Mesodermal cell (in vitro differentiated cells): ENCODE results near the gene TMEM255B.

Experiments used
- H3K27ac ChIP-seq: 2 replicates; pipeline ENCODE4 v1.7.0; 2013; ENCODE audit warnings: mild to moderate bottlenecking, low read depth, low read length, moderate library complexity; ENCODE audit not compliant: severe bottlenecking
- H3K36me3 ChIP-seq: 2 replicates; pipeline ENCODE4 v1.7.1; 2013; ENCODE audit warnings: mild to moderate bottlenecking, low read length, moderate library complexity; ENCODE audit not compliant: control insufficient read depth, insufficient read depth
- H3K4me1 ChIP-seq: one replicate; pipeline ENCODE4 v1.7.1; 2013; ENCODE audit warnings: mild to moderate bottlenecking, low read length; ENCODE audit not compliant: insufficient read depth, control insufficient read depth, poor library complexity, severe bottlenecking
- H3K4me3 ChIP-seq: 2 replicates; pipeline ENCODE4 v1.7.0; 2013; ENCODE audit warnings: low read length, control low read depth, mild to moderate bottlenecking; ENCODE audit not compliant: insufficient read depth, poor library complexity, severe bottlenecking; ENCODE audit errors: extremely low read depth
- H3K9me3 ChIP-seq: 2 replicates; pipeline ENCODE4 v1.7.1; 2013; ENCODE audit warnings: mild to moderate bottlenecking, low read length, moderate library complexity; ENCODE audit not compliant: control insufficient read depth
- WGBS, 2 experiments: methylation state at CpG; one replicate each; pipeline ENCODE4 v1.1.5; 2013; ENCODE audit warnings: missing lambda C conversion rate in 2 of 2; ENCODE audit not compliant: insufficient coverage in 2 of 2; 5-methylcytosine and 5-hydroxymethylcytosine counted together

The TMEM255B gene

DNA sequence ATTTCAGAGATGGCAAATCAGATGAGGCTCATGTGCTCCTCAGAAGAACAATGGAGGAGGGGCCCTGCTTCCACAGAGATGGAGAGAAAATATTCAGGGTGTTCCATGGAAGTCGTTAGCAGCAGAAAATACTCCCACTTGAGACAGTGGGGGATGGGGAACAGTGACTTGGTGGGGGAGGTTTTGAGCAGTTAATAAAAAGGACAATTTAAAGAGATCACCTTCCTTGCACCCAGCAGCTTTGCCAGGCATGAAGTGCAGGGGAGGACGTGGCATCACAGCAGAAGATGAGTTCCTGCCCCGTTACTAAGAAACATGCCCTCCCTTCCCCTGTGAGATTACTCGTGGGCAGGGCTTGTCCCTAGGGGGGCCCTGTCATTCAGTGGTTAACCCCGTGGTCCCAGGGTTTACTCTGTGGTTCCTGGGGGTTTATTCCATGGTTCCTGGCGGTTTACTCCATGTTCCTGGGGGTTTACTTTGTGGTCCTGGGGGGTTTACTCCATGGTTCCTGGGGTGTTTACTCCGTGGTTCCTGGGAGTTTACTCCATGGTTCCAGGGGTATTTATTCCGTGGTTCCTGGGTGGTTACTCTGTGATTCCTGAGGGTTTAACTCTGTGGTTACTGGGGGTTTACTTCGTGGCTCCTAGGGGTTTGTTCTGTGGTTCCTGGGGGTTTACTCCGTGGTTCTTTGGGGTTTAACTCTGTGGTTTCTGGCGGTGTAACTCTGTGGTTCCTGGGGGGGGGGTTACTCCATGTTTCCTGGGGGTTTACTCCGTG, 49.2 kb downstream of the TMEM255B start:
- Histone ChIP-seq H3K4me1 (no peaks in the 10 kb centered on the region), H3K36me3 (no peaks in the 10 kb centered on the region), H3K4me3 (no peak overlapping the region), H3K27ac (no peak overlapping the region), H3K9me3 (peaks cover 13% of the 10 kb centered on the region)
- WGBS, 2 experiments = 69 to 84% methylated on average over 6 to 8 of the region's 12 CpGs

DNA sequence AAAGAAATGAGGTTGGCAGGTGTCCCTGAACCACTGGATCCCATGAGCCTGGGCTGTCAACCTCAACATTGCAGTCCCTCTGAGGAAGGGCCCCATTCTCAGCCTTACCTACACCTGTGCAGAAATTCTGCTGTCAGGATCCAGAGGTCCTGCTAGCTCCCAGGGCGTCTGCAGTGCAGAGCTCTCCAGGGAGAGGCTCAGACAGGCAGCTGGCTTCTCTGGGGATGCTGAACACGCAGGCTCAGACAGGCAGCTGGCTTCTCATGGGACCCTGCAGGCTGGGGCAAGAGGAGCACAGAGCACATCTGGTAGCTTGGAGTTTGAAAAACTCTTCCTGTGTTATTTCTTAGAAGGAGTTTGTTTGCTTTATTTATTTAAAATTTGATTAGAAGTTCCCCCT, 50.9 kb downstream of the TMEM255B start:
- H3K36me3 ChIP-seq = no peaks in the 10 kb centered on the region
- 85 to 100% methylated on average over 1 to 2 of the region's 2 CpGs for WGBS, 2 experiments
- no peak overlapping the region for H3K4me3 ChIP-seq
- H3K9me3 ChIP-seq = peaks cover 13% of the 10 kb centered on the region
- H3K27ac ChIP-seq = no peak overlapping the region
- no peaks in the 10 kb centered on the region for H3K4me1 ChIP-seq

DNA sequence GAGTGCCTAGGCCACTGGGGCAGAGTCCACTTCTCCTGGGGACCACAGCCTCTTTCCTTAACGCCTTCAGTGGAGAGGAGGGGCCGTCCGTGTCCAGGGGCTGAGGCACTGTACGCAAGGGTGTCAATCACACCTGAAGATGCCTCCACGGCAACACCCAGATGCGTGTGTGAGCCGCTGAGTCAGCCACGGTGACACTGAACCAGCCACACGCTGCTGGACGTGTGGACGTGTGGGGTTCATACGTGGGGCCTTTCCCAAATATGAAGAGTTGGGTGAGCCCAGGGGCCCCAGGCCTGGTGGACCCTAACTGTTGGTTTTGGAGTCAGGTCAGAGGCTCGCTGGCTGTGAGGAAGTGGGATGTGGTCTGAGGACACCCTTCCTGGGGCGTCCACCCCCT, 51.6 kb downstream of the TMEM255B start:
- 89 to 91% methylated on average over 14 of the region's 14 CpGs for WGBS, 2 experiments
- no peaks in the 10 kb centered on the region for H3K36me3 ChIP-seq
- H3K4me3 ChIP-seq = no peak overlapping the region
- no peaks in the 10 kb centered on the region for H3K4me1 ChIP-seq
- peaks cover 13% of the 10 kb centered on the region for H3K9me3 ChIP-seq
- H3K27ac ChIP-seq = no peak overlapping the region

DNA sequence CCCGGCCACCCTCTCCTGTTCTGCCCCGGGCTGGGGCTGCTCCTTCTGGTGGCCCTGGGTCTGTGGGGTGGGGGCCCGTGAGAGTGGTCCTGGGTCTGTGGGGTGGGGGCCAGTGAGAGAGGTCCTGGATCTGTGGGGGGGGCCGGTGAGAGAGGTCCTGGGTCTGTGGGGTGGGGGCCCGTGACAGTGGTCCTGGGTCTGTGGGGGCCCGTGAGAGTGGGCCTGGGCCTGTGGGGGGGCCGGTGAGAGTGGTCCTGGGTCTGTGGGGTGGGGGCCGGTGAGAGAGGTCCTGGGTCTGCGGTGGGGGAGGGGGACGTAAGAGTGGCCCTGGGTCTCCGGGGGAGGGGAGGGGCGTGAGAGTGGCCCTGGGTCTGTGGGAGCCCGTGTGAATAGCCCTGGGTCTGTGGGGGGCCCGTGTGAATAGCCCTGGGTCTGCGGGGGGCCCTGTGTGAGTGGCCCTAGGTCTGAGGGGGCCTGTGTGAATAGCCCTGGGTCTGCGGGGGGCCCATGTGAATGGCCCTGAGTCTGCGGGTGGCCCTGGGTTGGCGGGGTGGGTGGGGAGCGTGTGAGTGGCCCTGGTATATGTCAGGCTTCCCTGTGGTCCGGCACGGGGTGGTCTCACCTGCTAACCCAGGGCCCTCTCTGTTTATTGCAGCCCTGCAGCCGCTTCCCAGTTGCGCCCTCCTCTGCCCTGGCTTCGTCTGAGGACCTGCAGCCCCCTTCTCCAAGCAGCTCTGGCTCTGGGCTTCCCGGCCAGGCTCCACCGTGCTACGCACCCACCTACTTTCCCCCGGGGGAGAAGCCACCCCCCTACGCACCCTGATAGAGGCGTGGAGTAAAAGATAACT, 52.3 kb downstream of the TMEM255B start:
- Histone ChIP-seq H3K36me3 (no peaks in the 10 kb centered on the region), H3K27ac (no peak overlapping the region), H3K9me3 (peaks cover 13% of the 10 kb centered on the region), H3K4me1 (peaks cover 3% of the 10 kb centered on the region), H3K4me3 (no peak overlapping the region)
- WGBS, 2 experiments = 85 to 97% methylated on average over 10 to 17 of the region's 30 CpGs

DNA sequence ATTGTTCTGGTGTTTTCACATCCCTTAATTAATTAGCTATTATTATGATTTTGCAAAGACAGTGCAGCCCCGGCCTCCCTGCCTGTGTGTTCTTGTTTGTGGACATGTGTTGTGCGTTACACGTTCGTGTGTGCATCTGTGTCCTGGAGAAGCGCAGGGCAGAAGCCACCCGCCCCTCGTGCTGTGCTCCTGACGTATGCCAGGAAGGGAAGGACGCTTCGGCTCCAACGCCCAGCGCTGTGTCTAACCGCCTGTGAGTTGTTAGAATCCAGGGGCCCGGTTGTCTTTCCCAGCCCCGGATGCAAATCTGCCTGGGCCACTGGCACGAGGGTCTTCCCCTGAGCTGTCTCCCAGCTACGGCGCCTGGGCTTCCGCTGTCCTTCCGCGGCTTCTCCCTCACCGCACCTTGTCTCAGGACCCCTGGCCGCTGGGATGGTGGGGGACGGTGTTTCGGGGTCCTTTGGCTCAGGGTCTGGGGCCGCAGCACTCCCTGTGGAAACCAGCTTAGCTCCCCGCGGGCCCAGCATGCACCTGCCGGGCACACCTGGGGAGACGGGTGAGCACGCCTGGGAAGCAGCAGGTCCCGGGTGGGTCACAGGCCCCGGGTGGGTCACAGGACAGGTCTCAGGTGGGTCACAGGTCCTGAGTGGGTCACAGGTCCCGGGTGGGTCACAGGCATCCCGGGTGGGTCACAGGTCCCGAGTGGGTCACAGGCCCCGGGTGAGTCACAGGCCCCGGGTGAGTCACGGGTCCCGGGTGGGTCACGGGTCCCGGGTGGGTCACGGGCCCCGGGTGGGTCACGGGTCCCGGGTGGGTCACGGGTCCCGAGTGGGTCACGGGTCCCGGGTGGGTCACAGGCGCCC, 53.4 kb downstream of the TMEM255B start:
- H3K27ac ChIP-seq = no peak overlapping the region
- peaks cover 13% of the 10 kb centered on the region for H3K9me3 ChIP-seq
- no peak overlapping the region for H3K4me3 ChIP-seq
- H3K4me1 ChIP-seq = peaks cover 8% of the 10 kb centered on the region
- 87 to 88% methylated on average over 39 to 44 of the region's 51 CpGs for WGBS, 2 experiments
- H3K36me3 ChIP-seq = no peaks in the 10 kb centered on the region

DNA sequence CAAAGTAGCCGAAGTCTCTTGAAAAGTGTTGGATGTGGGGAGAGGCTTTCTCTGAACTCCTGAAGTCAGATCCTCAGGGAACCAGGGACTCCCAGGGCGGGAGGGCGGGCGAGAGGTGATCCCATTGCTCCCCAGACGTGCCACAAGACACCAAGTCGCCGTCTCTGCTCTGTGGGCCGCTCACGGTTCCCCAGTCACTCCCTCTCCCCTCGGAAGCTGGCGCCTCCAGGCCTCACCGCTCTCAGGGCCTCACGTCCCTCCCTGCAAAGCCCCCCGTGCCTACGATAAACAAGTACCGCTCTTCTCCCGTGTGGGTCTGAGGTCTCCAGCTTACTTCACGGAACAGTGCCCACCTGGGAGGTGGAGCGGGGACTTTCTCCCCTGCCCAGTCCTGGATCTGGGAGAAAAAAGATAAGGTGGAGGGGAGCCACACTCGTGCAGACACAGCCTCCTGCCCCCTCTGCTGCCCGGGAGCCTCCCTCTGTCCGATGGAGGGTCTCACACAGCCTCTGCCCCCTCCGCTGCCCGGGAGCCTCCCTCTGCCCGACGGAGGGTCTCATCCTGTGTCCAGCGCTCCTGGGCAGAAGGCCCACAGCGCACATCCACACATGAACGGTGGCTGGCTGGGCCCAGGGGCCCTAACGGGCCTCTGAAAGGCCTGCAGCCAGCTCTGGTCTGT, 54.2 kb downstream of the TMEM255B start:
- H3K36me3 ChIP-seq = no peaks in the 10 kb centered on the region
- H3K27ac ChIP-seq = no peak overlapping the region
- H3K4me1 ChIP-seq = peaks cover 12% of the 10 kb centered on the region
- H3K9me3 ChIP-seq = peaks cover 8% of the 10 kb centered on the region
- WGBS, 2 experiments = 86 to 93% methylated on average over 22 to 29 of the region's 30 CpGs
- H3K4me3 ChIP-seq = no peak overlapping the region

DNA sequence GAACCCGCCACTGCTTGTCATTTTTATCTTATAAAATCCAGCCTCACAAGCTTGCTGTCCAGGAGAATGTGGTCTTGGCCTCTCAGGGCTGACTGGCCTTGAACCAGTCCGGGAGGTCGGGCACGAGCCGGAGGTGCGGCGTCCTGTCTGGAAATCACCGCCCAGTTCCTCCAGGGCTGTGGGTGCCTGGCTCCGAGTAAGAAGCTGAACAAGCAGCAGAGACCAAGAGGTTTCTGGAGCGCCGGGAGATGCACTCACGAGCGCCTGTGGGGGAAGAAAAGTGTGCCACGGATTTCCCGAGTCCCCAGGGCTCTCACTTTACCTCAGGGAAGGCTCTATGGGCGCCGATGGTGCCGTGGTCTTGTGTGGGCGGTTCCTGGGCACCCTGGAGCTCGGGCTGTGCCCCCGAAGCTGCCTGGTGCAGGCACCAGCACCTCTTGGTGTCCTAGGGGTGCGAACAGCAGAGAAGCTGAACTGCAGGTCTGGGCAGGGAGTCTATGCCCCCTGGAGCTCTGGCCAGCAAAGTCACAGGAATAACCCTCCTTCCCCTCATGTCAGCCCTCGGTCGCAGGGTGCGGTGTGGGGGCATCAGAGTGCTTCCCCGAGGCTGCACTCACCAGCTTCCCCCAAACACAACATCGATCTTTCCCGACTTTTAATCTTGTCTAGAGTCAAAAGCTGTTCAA, 54.9 kb downstream of the TMEM255B start:
- Histone ChIP-seq H3K9me3 (peaks cover 1% of the 10 kb centered on the region), H3K27ac (no peak overlapping the region), H3K36me3 (no peaks in the 10 kb centered on the region), H3K4me1 (peaks cover 12% of the 10 kb centered on the region), H3K4me3 (no peak overlapping the region)
- 87 to 89% methylated on average over 27 to 28 of the region's 28 CpGs for WGBS, 2 experiments

DNA sequence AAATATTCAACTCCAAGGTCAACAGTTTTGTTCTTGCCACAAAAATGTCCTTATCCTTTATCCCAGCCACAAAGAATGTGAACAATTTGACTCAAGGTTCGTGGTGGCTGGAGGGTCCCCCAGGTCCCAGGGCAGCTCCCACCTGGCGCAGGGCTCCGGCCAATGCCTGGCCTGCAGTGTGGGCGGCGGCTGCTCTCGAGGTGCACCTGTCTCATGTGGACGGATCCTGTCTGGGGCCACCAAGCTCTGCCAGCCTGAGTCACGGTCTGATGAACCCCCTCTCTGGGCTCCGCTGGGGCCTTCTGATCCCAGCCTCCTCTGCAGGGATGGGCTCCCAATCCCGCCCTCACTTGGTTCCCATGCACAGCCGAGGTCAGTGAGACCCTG, 55.4 kb downstream of the TMEM255B start:
- WGBS, 2 experiments = 83 to 92% methylated on average over 5 to 8 of the region's 11 CpGs
- Histone ChIP-seq H3K4me1 (peaks cover 12% of the 10 kb centered on the region), H3K4me3 (no peak overlapping the region), H3K36me3 (no peaks in the 10 kb centered on the region), H3K27ac (no peak overlapping the region), H3K9me3 (no peaks in the 10 kb centered on the region)

DNA sequence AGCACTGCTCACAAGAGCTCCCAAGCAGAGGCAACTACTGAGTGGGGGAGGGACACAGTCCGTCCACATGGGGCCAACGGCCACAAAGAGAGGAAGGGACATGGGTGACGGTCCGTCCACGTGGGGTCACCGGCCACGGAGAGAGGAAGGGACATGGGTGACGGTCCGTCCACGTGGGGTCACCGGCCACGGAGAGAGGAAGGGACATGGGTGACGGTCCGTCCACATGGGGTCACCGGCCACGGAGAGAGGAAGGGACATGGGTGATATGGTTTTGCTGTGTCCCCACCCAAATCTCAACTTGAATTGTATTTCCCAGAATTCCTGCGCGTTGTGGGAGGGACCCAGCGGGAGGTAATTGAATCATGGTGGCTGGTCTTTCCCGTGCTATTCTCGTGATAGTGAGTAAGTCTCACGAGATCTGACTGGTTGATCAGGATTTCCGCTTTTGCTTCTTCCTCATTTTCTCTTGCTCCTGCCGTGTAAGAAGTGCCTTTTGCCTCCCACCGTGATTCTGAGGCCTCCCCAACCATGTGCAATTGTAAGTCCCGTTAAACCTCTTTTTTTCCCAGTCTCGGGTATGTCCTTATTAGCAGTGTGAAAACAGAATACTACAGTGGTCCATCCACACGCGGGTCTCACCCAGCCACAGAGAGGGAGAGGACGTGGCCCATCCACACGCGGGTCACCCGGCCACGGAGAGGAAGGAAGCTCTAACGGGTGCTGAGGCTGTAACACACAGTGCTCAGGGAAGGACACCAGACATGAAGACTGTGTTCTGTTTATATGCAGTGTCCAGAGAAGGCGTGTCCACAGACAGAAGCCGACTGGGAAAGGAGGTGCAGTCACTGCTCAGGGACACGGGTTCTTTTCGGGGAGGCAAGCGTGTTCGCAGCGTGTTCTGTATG, 56.4 kb downstream of the TMEM255B start:
- Histone ChIP-seq H3K9me3 (no peaks in the 10 kb centered on the region), H3K27ac (no peak overlapping the region), H3K36me3 (no peaks in the 10 kb centered on the region), H3K4me1 (peaks cover 18% of the 10 kb centered on the region), H3K4me3 (no peak overlapping the region)
- WGBS, 2 experiments = 93 to 96% methylated on average over 33 to 40 of the region's 42 CpGs
